ENCODE data around the gene ZBTB18. TPM values are rescaled to one million over a fixed set of nuclear protein-coding genes. Genes with fewer than 3 reads are reported as not detected.

The ZBTB18 gene
- total and polyA plus RNA-seq, 10 donors = 17.2 to 43.0 (median 32.8) TPM

GRCh38 chr1:244054247-244054923 is 3.3 kb downstream of the ZBTB18 start:
- Histone ChIP-seq H3K9me3 (no peaks in the 10 kb centered on the region), H3K27me3 (replicated peaks in 1 of 7) (no peaks in the 10 kb centered on the region), H3K4me1 (peaks cover 22 to 74% (median 36%) of the 10 kb centered on the region in 6 donors), H3K27ac (no peak overlapping the region), H3K4me3 (no peak overlapping the region), H3K36me3 (peaks cover 0 to 44% (median 29%) of the 10 kb centered on the region in 6 donors)
- no peak for TF ChIP-seq CTCF (IDR thresholded peaks at IDR 0.05 in 8 of 11, conservative IDR thresholded peaks at IDR 0.05 in 3 of 11)
- intact Hi-C loops (cut with DNase I; ENCODE audit: low total_unique reads) = loop anchor here (10.0 kb wide), 1 partner anchor 220 kb away; no protein-coding TSS in a partner anchor
- peak; percentile 70 for DNase-seq
- WGBS, 5 donors = 91 to 96% (median 96%) methylated on average over 17 of the region's 17 CpGs

- peak; percentile 80 for DNase-seq
- Histone ChIP-seq H3K4me1 (peaks cover 22 to 71% (median 34%) of the 10 kb centered on the region in 6 donors), H3K4me3 (no peak overlapping the region), H3K36me3 (peaks cover 0 to 44% (median 29%) of the 10 kb centered on the region in 6 donors), H3K27me3 (replicated peaks in 1 of 7) (no peaks in the 10 kb centered on the region), H3K27ac (no peak overlapping the region), H3K9me3 (no peaks in the 10 kb centered on the region)
- TF ChIP-seq CTCF (IDR thresholded peaks at IDR 0.05 in 8 of 11, conservative IDR thresholded peaks at IDR 0.05 in 3 of 11) = no peak
- TF ChIP-seq POLR2AphosphoS5 (IDR thresholded peaks at IDR 0.05) = peak in 2 of 3 donors; percentile 46 to 74
- TF ChIP-seq POLR2A (IDR thresholded peaks at IDR 0.05) = no peak
- intact Hi-C loops (cut with DNase I; ENCODE audit: low total_unique reads) = loop anchor here (10.0 kb wide), 1 partner anchor 220 kb away; no protein-coding TSS in a partner anchor
- 95 to 97% (median 97%) methylated on average over 26 to 27 of the region's 27 CpGs for WGBS, 5 donors
Measured at GRCh38 chr1:244054924-244055263, 3.8 kb downstream of the ZBTB18 start.

GRCh38 chr1:244056577-244056976 is 5.5 kb downstream of the ZBTB18 start:
- H3K4me1 ChIP-seq = peaks cover 10 to 54% (median 19%) of the 10 kb centered on the region in 6 donors
- no peak overlapping the region for H3K4me3 ChIP-seq
- no peak overlapping the region for H3K27ac ChIP-seq
- no peaks in the 10 kb centered on the region for H3K27me3 ChIP-seq (replicated peaks in 1 of 7)
- H3K36me3 ChIP-seq = peaks cover 0 to 44% (median 29%) of the 10 kb centered on the region in 6 donors
- intact Hi-C loops (cut with DNase I; ENCODE audit: low total_unique reads) = loop anchor here (10.0 kb wide), 1 partner anchor 218 kb away; no protein-coding TSS in a partner anchor
- H3K9me3 ChIP-seq = no peaks in the 10 kb centered on the region
- no peak for DNase-seq
- 79 to 86% (median 81%) methylated on average over 6 of the region's 6 CpGs for WGBS, 5 donors
- TF ChIP-seq CTCF (IDR thresholded peaks at IDR 0.05 in 8 of 11, conservative IDR thresholded peaks at IDR 0.05 in 3 of 11) (no peak), POLR2A (IDR thresholded peaks at IDR 0.05) (no peak), POLR2AphosphoS5 (IDR thresholded peaks at IDR 0.05) (no peak)

Measured in spleen (tissue), 11 donors.